A549 (cell line): Measurements from ENCODE around the gene GTF2A1.

Experiments used
- CEBPB ChIP-seq, 2 experiments: fragments of >200 bp in 1 of 2; sonication (Bioruptor Twin) in 1 of 2; formaldehyde crosslinking in 1 of 2; IDR thresholded peaks; 2 replicates each; pipeline ENCODE4 v1.6.1; 2012 to 2016
- MYC ChIP-seq: IDR thresholded peaks from 2 replicates; pipeline ENCODE4 v1.6.1; 2012; ENCODE audit warnings: mild to moderate bottlenecking, inconsistent platforms, low read length, improper control_type of control experiment, borderline replicate concordance
- PHF8 ChIP-seq: fragments of 200-600 bp; sonication (generic); IDR thresholded peaks from 2 replicates; pipeline ENCODE4 v1.6.1; 2016; ENCODE audit warnings: low read depth, mild to moderate bottlenecking, antibody characterized with exemption, moderate library complexity, borderline replicate concordance
- POLR2A ChIP-seq: IDR thresholded peaks from 2 replicates; pipeline ENCODE4 v1.6.1; 2012; ENCODE audit warnings: mild to moderate bottlenecking, low read length
- REST ChIP-seq: fragments of 200-600 bp; sonication (generic); IDR thresholded peaks from 2 replicates; pipeline ENCODE4 v1.6.1; 2016; ENCODE audit warnings: antibody characterized with exemption, mild to moderate bottlenecking, moderate library complexity
- ZNF302 ChIP-seq: fragments of 250-450 bp; sonication (Bioruptor Pico); IDR thresholded peaks from 2 replicates; pipeline ENCODE4 v1.9.0; 2021; ENCODE audit warnings: inconsistent platforms, mild to moderate bottlenecking, moderate library complexity

- TF ChIP-seq ZNF302 (CRISPR knock-in tag), result no peak
- TF ChIP-seq MYC, result no peak
- no peak for TF ChIP-seq CEBPB (IDR thresholded peaks at IDR 0.05)
- no peak for TF ChIP-seq PHF8
- TF ChIP-seq POLR2A, result no peak
- no peak for TF ChIP-seq REST
Measured at GRCh38 chr14:81235096-81235495, 14.3 kb upstream of the GTF2A1 start.
